Keratinocyte (primary cell): ENCODE measurements around the gene ACVR1C. TPM values are rescaled to one million over a fixed set of nuclear protein-coding genes. Genes with fewer than 3 reads are reported as not detected.

ENCODE experiments used
- DNase-seq: peaks from one replicate; pipeline ENCODE4 v3.0.0-alpha.2; 2011; ENCODE audit warnings: low read depth, missing footprints, low spot score
- FAIRE-seq: peaks from 2 replicates; lab custom pipeline; 2011; peaks lifted over from hg19 to GRCh38; lab: Jason Lieb, UNC
- H2AFZ ChIP-seq: 2 replicates; pipeline ENCODE4 v1.6.0; 2012; ENCODE audit warnings: low read length, control low read depth, inconsistent platforms; ENCODE audit not compliant: control insufficient read depth
- H3K27ac ChIP-seq: 2 replicates; pipeline ENCODE4 v1.5.1; 2011; ENCODE audit warnings: low read length; ENCODE audit not compliant: control insufficient read depth, insufficient read depth
- H3K27me3 ChIP-seq: 3 replicates; pipeline ENCODE4 v1.6.0; 2011; ENCODE audit warnings: low read length; ENCODE audit not compliant: control insufficient read depth, insufficient read depth; ENCODE audit errors: extremely low read depth
- H3K36me3 ChIP-seq, 2 experiments: 2 replicates in 1 of 2; 3 replicates in 1 of 2; pipeline ENCODE4 v1.5.1; 2011; ENCODE audit warnings: low read length in 2 of 2, mild to moderate bottlenecking in 1 of 2; ENCODE audit not compliant: control insufficient read depth in 2 of 2, insufficient read depth in 2 of 2; ENCODE audit errors: extremely low read depth in 1 of 2
- H3K4me1 ChIP-seq: 3 replicates; pipeline ENCODE4 v1.5.1; 2011; ENCODE audit warnings: low read length; ENCODE audit not compliant: control insufficient read depth, insufficient read depth; ENCODE audit errors: extremely low read depth
- H3K4me2 ChIP-seq: 3 replicates; pipeline ENCODE4 v1.6.0; 2011; ENCODE audit warnings: low read depth, low read length; ENCODE audit not compliant: control insufficient read depth, insufficient read depth; ENCODE audit errors: extremely low read depth
- H3K4me3 ChIP-seq, 3 experiments: fragments of 200-600 bp in 1 of 3; sonication (generic) in 1 of 3; 2 replicates in 2 of 3; 3 replicates in 1 of 3; pipeline ENCODE4 v1.5.1; 2011 to 2016; ENCODE audit warnings: low read length in 3 of 3, mild to moderate bottlenecking in 3 of 3, control low read depth in 2 of 3, inconsistent platforms in 1 of 3, low read depth in 1 of 3, mixed read lengths in 1 of 3, mixed run types in 1 of 3, moderate library complexity in 1 of 3; ENCODE audit not compliant: control insufficient read depth in 2 of 3, insufficient read depth in 2 of 3; ENCODE audit errors: extremely low read depth in 1 of 3
- H3K79me2 ChIP-seq: 2 replicates; pipeline ENCODE4 v1.6.0; 2012; ENCODE audit warnings: low read length; ENCODE audit not compliant: control insufficient read depth, insufficient read depth
- H3K9ac ChIP-seq: 3 replicates; pipeline ENCODE4 v1.6.0; 2011; ENCODE audit warnings: low read length; ENCODE audit not compliant: control insufficient read depth, insufficient read depth; ENCODE audit errors: extremely low read depth
- H3K9me1 ChIP-seq: 3 replicates; pipeline ENCODE4 v1.6.0; 2011; ENCODE audit warnings: low read length; ENCODE audit not compliant: control insufficient read depth, insufficient read depth; ENCODE audit errors: extremely low read depth
- H3K9me3 ChIP-seq: 2 replicates; pipeline ENCODE4 v1.5.1; 2012; ENCODE audit warnings: low read depth, low read length; ENCODE audit not compliant: control insufficient read depth
- H4K20me1 ChIP-seq: 3 replicates; pipeline ENCODE4 v1.6.0; 2011; ENCODE audit warnings: low read length; ENCODE audit not compliant: control insufficient read depth, insufficient read depth; ENCODE audit errors: extremely low read depth
- EZH2 ChIP-seq: IDR thresholded peaks from one replicate; pipeline ENCODE4 v1.6.1; 2012; ENCODE audit warnings: inconsistent platforms, mild to moderate bottlenecking, low read length, moderate library complexity
- dilution Hi-C: fragments of 300-500 bp; cut with MboI; formaldehyde crosslinking; loops from one replicate; pipeline ENCODE4 v1.7.0; 2020; ENCODE audit warnings: low sequenced_read_pairs; ENCODE audit not compliant: extremely low pct_ligation_motif_present
- polyA plus RNA-seq, 5 experiments: library from polyadenylated mRNA; depleted of rRNA in 3 of 5; stranded (reverse) in 3 of 5; stranded (forward) in 1 of 5; unstranded in 1 of 5; fragments of >200 nt; gene quantifications; 1 replicate in 1 of 5; 2 replicates in 3 of 5; 3 replicates in 1 of 5; pipeline versions ENCODE4 v1.2.1 to v1.2.3, GENCODE V29; 2011 to 2012; ENCODE audit warnings: missing spikeins in 2 of 5, low read depth in 1 of 5, low replicate concordance in 1 of 5
- TF ChIP-seq, protein P1 (sequence below), 3 experiments: IDR thresholded peaks in 1 of 3; conservative IDR thresholded peaks in 1 of 3; optimal IDR thresholded peaks in 1 of 3; 2 replicates in 2 of 3; 3 replicates in 1 of 3; pipeline versions ENCODE3 to v1.5.1; 2011; ENCODE audit warnings: low read length in 3 of 3, mild to moderate bottlenecking in 3 of 3, moderate library complexity in 2 of 3, control low read depth in 1 of 3, inconsistent platforms in 1 of 3; ENCODE audit not compliant: insufficient read depth in 2 of 3; ENCODE audit errors: extremely low read depth in 1 of 3

The ACVR1C gene
- polyA plus RNA-seq, 1 donor (not counting 4 experiments of a cell fraction or from before 2014, with no cell fraction given) = 0.20 TPM

DNA sequence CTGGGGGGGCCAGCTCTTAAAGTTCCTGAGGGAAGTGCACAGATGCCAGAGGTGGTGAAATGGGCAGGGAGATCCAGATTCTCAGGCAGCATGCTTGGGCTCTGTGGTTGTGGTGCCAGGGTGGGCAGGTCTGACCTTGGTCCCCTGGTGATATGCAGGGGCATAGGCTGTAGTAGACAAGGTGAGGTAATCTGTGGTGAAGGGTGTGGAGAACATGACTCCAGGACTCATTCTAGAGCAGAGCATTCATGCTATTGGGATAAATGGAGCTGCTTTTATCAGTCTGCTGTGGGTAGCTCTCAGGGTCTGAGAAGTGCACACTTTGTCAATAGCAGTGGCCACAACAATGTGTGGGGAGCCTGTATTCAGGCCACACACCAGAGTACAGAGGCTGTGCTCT is 16.9 kb downstream of the ACVR1C start:
- H2AFZ ChIP-seq = no peak overlapping the region
- dilution Hi-C loops = no loop called here
- H3K4me2 ChIP-seq = no peak overlapping the region
- no peaks in the 10 kb centered on the region for H3K9me1 ChIP-seq
- H3K4me3 ChIP-seq = no peak overlapping the region
- peaks cover 3% of the 10 kb centered on the region for H3K27me3 ChIP-seq
- no peaks in the 10 kb centered on the region for H3K9me3 ChIP-seq
- H4K20me1 ChIP-seq = no peaks in the 10 kb centered on the region
- no peak overlapping the region for H3K27ac ChIP-seq
- no peak overlapping the region for H3K9ac ChIP-seq
- no peaks in the 10 kb centered on the region for H3K36me3 ChIP-seq
- no peaks in the 10 kb centered on the region for H3K79me2 ChIP-seq
- TF ChIP-seq, protein P1, sequence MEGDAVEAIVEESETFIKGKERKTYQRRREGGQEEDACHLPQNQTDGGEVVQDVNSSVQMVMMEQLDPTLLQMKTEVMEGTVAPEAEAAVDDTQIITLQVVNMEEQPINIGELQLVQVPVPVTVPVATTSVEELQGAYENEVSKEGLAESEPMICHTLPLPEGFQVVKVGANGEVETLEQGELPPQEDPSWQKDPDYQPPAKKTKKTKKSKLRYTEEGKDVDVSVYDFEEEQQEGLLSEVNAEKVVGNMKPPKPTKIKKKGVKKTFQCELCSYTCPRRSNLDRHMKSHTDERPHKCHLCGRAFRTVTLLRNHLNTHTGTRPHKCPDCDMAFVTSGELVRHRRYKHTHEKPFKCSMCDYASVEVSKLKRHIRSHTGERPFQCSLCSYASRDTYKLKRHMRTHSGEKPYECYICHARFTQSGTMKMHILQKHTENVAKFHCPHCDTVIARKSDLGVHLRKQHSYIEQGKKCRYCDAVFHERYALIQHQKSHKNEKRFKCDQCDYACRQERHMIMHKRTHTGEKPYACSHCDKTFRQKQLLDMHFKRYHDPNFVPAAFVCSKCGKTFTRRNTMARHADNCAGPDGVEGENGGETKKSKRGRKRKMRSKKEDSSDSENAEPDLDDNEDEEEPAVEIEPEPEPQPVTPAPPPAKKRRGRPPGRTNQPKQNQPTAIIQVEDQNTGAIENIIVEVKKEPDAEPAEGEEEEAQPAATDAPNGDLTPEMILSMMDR (optimal IDR thresholded peaks at IDR 0.05 in 1 of 3, IDR thresholded peaks at IDR 0.05 in 1 of 3, conservative IDR thresholded peaks at IDR 0.05 in 1 of 3; ENCODE audit: extremely low read depth in 1 of 3, insufficient read depth in 2 of 3, low read length in 3 of 3) = no peak
- TF ChIP-seq EZH2 = no peak
- no peaks in the 10 kb centered on the region for H3K4me1 ChIP-seq
- DNase-seq = no peak
- FAIRE-seq = no peak

DNA sequence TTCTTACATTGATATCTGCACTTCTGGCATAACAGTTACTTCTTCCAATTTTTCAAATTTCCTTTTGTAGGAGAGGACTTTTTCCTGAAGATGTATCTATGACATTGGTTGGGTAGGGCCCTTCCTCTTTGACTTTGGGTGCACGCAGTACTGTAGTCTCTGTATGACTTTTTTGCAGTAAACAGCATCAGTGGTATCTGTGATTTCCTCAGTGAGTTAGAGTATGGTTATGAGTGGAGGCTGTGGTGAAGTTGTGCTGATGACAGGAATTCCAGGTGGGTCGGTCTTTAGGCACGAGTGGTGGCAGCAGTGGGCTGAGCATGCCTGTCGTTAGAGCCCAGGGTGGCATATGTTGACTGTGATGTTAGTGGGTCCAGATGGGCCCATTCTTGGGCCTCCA is 17.6 kb downstream of the ACVR1C start:
- Histone ChIP-seq H3K9me3 (no peaks in the 10 kb centered on the region), H3K4me2 (no peak overlapping the region), H3K79me2 (no peaks in the 10 kb centered on the region), H4K20me1 (no peaks in the 10 kb centered on the region), H3K4me1 (no peaks in the 10 kb centered on the region), H3K27ac (no peak overlapping the region), H3K9ac (no peak overlapping the region), H3K27me3 (peaks cover 3% of the 10 kb centered on the region), H3K4me3 (no peak overlapping the region), H3K9me1 (no peaks in the 10 kb centered on the region), H3K36me3 (no peaks in the 10 kb centered on the region), H2AFZ (no peak overlapping the region)
- dilution Hi-C loops = no loop called here
- no peak for FAIRE-seq
- DNase-seq = no peak
- TF ChIP-seq EZH2 = no peak

DNA sequence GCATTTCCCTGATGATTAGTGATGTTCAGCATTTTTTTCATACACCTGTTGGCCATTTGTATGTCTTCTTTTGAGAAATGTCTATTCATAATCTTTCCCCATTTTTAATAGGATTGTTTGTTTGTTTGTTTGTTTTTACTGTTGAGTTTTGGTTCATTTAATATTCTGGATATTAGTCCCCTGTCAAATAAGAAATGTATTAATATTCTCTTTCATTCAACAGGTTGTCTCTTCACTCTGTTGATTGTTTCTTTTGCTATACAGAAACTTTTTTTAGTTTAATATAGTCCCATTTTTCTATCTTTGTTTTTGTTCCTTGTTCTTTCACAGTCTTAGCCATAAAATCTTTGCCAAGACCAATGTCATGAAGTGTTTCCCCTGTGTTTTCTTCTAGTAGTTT is 22.1 kb downstream of the ACVR1C start:
- no peaks in the 10 kb centered on the region for H3K4me1 ChIP-seq
- FAIRE-seq = no peak

More for the DNA sequence above, 22.1 kb downstream of the ACVR1C start:
- no peak overlapping the region for H3K4me3 ChIP-seq
- no peaks in the 10 kb centered on the region for H3K9me3 ChIP-seq
- DNase-seq = no peak
- H3K27me3 ChIP-seq = peaks cover 3% of the 10 kb centered on the region
- H3K4me2 ChIP-seq = no peak overlapping the region
- TF ChIP-seq, protein P1 (optimal IDR thresholded peaks at IDR 0.05 in 1 of 3, IDR thresholded peaks at IDR 0.05 in 1 of 3, conservative IDR thresholded peaks at IDR 0.05 in 1 of 3; ENCODE audit: extremely low read depth in 1 of 3, insufficient read depth in 2 of 3, low read length in 3 of 3) = no peak
- no peak for TF ChIP-seq EZH2
- no peaks in the 10 kb centered on the region for H3K36me3 ChIP-seq
- H3K27ac ChIP-seq = no peak overlapping the region
- no peaks in the 10 kb centered on the region for H3K79me2 ChIP-seq
- no peak overlapping the region for H3K9ac ChIP-seq
- dilution Hi-C loops = no loop called here
- no peaks in the 10 kb centered on the region for H4K20me1 ChIP-seq
- no peaks in the 10 kb centered on the region for H3K9me1 ChIP-seq
- H2AFZ ChIP-seq = no peak overlapping the region
